ENCODE measurements around the gene HPX.
"Not testable (repeated sequence)": the region's sequence is repeated elsewhere in the genome, so short reads cannot be mapped to it uniquely, and the experiment has no call there.

The HPX gene

GRCh38 chr11:6415797-6416196, 25.0 kb downstream of the HPX start:
- no peak for DNase-seq (ENCODE audit: low read depth)

GRCh38 chr11:6414874-6415328, 25.9 kb downstream of the HPX start:
- DNase-seq (ENCODE audit: low read depth) = no peak

GRCh38 chr11:6413791-6414201, 27.0 kb downstream of the HPX start:
- DNase-seq (ENCODE audit: low read depth) = peak; percentile 59

- DNase-seq (ENCODE audit: low read depth) = no peak
Observed at GRCh38 chr11:6411594-6412031, 29.2 kb downstream of the HPX start.

- DNase-seq (ENCODE audit: low read depth) = no peak
Observed at GRCh38 chr11:6410695-6411430, 29.9 kb downstream of the HPX start.

GRCh38 chr11:6406370-6406769, 34.4 kb downstream of the HPX start:
- DNase-seq (ENCODE audit: low read depth) = no peak

GRCh38 chr11:6405846-6406245, 34.9 kb downstream of the HPX start:
- DNase-seq (ENCODE audit: low read depth) = no peak

GRCh38 chr11:6405052-6405667, 35.6 kb downstream of the HPX start:
- DNase-seq (ENCODE audit: low read depth) = no peak

- DNase-seq (ENCODE audit: low read depth) = no peak
Observed at GRCh38 chr11:6404342-6405051, 36.3 kb downstream of the HPX start.

- no peak for DNase-seq (ENCODE audit: low read depth)
Observed at GRCh38 chr11:6403539-6403938, 37.2 kb downstream of the HPX start.

GRCh38 chr11:6402561-6402981, 38.2 kb downstream of the HPX start:
- DNase-seq (ENCODE audit: low read depth) = peak; percentile 57

- DNase-seq (ENCODE audit: low read depth) = no peak
Observed at GRCh38 chr11:6402061-6402470, 38.7 kb downstream of the HPX start.

- DNase-seq (ENCODE audit: low read depth) = no peak
Observed at GRCh38 chr11:6401464-6401863, 39.3 kb downstream of the HPX start.

GRCh38 chr11:6400431-6401345, 40.1 kb downstream of the HPX start:
- DNase-seq (ENCODE audit: low read depth) = no peak

GRCh38 chr11:6397636-6398035, 43.2 kb downstream of the HPX start:
- no peak for DNase-seq (ENCODE audit: low read depth)

GRCh38 chr11:6397156-6397555, 43.6 kb downstream of the HPX start:
- DNase-seq (ENCODE audit: low read depth) = no peak

- DNase-seq (ENCODE audit: low read depth) = no peak
Observed at GRCh38 chr11:6395470-6396060, 45.2 kb downstream of the HPX start.

GRCh38 chr11:6393989-6394670, 46.7 kb downstream of the HPX start:
- no peak for DNase-seq (ENCODE audit: low read depth)

- not testable (repeated sequence) for DNase-seq (ENCODE audit: low read depth)
Observed at GRCh38 chr11:6392251-6392650, 48.5 kb downstream of the HPX start.

- no peak for DNase-seq (ENCODE audit: low read depth)
Observed at GRCh38 chr11:6391537-6392134, 49.2 kb downstream of the HPX start.
